GM11168 (cell line): ENCODE results near the gene NOP14.
"Not testable (repeated sequence)": the region's sequence is repeated elsewhere in the genome, so short reads cannot be mapped to it uniquely, and the experiment has no call there.

Experiments
- in situ Hi-C: fragments of 300-500 bp; cut with MboI; formaldehyde crosslinking; loops from one replicate; pipeline ENCODE4 v1.12.0; 2022; ENCODE audit warnings: low sequenced_read_pairs; ENCODE audit not compliant: unreplicated experiment

NOP14 gene

GRCh38 chr4:2943364-2944090 is 19.7 kb downstream of the NOP14 start:
- in situ Hi-C loops, result no loop called here

GRCh38 chr4:2942532-2943363 is 20.5 kb downstream of the NOP14 start:
- in situ Hi-C loops, result no loop called here

GRCh38 chr4:2942037-2942531 is 21.1 kb downstream of the NOP14 start:
- in situ Hi-C loops, result no loop called here

- in situ Hi-C loops, result no loop called here
Observed at GRCh38 chr4:2941138-2942036, 21.8 kb downstream of the NOP14 start.

GRCh38 chr4:2940267-2941137 is 22.7 kb downstream of the NOP14 start:
- in situ Hi-C loops, result no loop called here

- in situ Hi-C loops, result no loop called here
Observed at GRCh38 chr4:2939383-2940243, 23.6 kb downstream of the NOP14 start.

GRCh38 chr4:2938906-2939305 is 24.3 kb downstream of the NOP14 start:
- in situ Hi-C loops, result no loop called here

GRCh38 chr4:2938411-2938810 is 24.8 kb downstream of the NOP14 start:
- in situ Hi-C loops, result not testable (repeated sequence)

- in situ Hi-C loops, result no loop called here
Observed at GRCh38 chr4:2937986-2938385, 25.2 kb downstream of the NOP14 start.

GRCh38 chr4:2937146-2937857 is 25.9 kb downstream of the NOP14 start:
- in situ Hi-C loops, result no loop called here

- in situ Hi-C loops, result no loop called here
Observed at GRCh38 chr4:2936773-2937145, 26.4 kb downstream of the NOP14 start.

- in situ Hi-C loops, result no loop called here
Observed at GRCh38 chr4:2935762-2936743, 27.2 kb downstream of the NOP14 start.

GRCh38 chr4:2934813-2935761 is 28.1 kb downstream of the NOP14 start:
- in situ Hi-C loops, result no loop called here

- in situ Hi-C loops, result no loop called here
Observed at GRCh38 chr4:2934077-2934812, 29.0 kb downstream of the NOP14 start.

GRCh38 chr4:2933566-2934076 is 29.6 kb downstream of the NOP14 start:
- in situ Hi-C loops, result no loop called here
